H1 (cell line): ENCODE results near the gene HOXD4. TPM values are rescaled to one million over a fixed set of nuclear protein-coding genes. Genes with fewer than 3 reads are reported as not detected.

Experiments
- CTCF ChIA-PET: fragments of 300-600 bp; sonication (Branson Sonifier 250); formaldehyde crosslinking; loops from one replicate; lab custom pipeline; 2021; ENCODE audit not compliant: partially characterized antibody; lab: Charles Lee
- POLR2A ChIA-PET: fragments of 300-600 bp; sonication (Branson Sonifier 250); formaldehyde crosslinking; loops from one replicate; lab custom pipeline; 2021; ENCODE audit warnings: inconsistent platforms; ENCODE audit not compliant: partially characterized antibody; lab: Charles Lee
- DNase-seq, 2 experiments: peaks; one replicate each; pipeline versions ENCODE4 v3.0.0 to v3.0.0-alpha.2; 2010 to 2022; ENCODE audit warnings: low spot score in 2 of 2, low read depth in 1 of 2, mixed read lengths in 1 of 2
- FAIRE-seq: peaks from 2 replicates; lab custom pipeline; 2011; peaks lifted over from hg19 to GRCh38; lab: Jason Lieb, UNC
- H2AFZ ChIP-seq: 2 replicates; pipeline ENCODE4 v1.8.1; 2012; ENCODE audit warnings: low read length, inconsistent platforms
- H2AK5ac ChIP-seq: 2 replicates; pipeline ENCODE4 v1.6.1; 2013; ENCODE audit warnings: low read depth, low read length
- H2BK120ac ChIP-seq: replicated peaks from 2 replicates; pipeline ENCODE3; 2013; ENCODE audit warnings: low read depth, low read length, inconsistent platforms
- H2BK12ac ChIP-seq: 2 replicates; pipeline ENCODE4 v1.6.1; 2013; ENCODE audit warnings: low read depth, low read length
- H2BK15ac ChIP-seq: 2 replicates; pipeline ENCODE4 v1.6.1; 2013; ENCODE audit warnings: low read length
- H2BK20ac ChIP-seq: 2 replicates; pipeline ENCODE4 v1.6.1; 2013; ENCODE audit warnings: low read length
- H2BK5ac ChIP-seq: 2 replicates; pipeline ENCODE4 v1.6.1; 2013; ENCODE audit warnings: low read depth, low read length
- H3K14ac ChIP-seq: 2 replicates; pipeline ENCODE4 v1.6.1; 2013; ENCODE audit warnings: inconsistent platforms; ENCODE audit not compliant: insufficient read length
- H3K18ac ChIP-seq: 2 replicates; pipeline ENCODE4 v1.6.1; 2013; ENCODE audit warnings: low read length; ENCODE audit errors: extremely low read depth
- H3K23ac ChIP-seq: 2 replicates; pipeline ENCODE4 v1.6.1; 2013; ENCODE audit warnings: inconsistent platforms; ENCODE audit not compliant: insufficient read length
- H3K23me2 ChIP-seq: 2 replicates; pipeline ENCODE4 v1.6.1; 2013; ENCODE audit warnings: low read depth, low read length
- H3K27ac ChIP-seq: 2 replicates; pipeline ENCODE4 v1.6.1; 2011; ENCODE audit warnings: low read depth, low read length, inconsistent platforms
- H3K27me3 ChIP-seq, 4 experiments: replicated peaks in 1 of 4; 1 replicate in 1 of 4; 2 replicates in 3 of 4; pipeline versions ENCODE4 v1.6.1 to v1.8.1; 2011 to 2013; ENCODE audit warnings: low read length in 3 of 4, mild to moderate bottlenecking in 3 of 4, inconsistent platforms in 2 of 4, mixed read lengths in 2 of 4, moderate library complexity in 1 of 4; ENCODE audit not compliant: control insufficient read depth in 3 of 4, insufficient read depth in 3 of 4; ENCODE audit errors: extremely low read depth in 1 of 4
- H3K36me3 ChIP-seq, 4 experiments: 2 replicates each; pipeline versions ENCODE4 v1.6.1 to v1.8.1; 2011 to 2013; ENCODE audit warnings: mild to moderate bottlenecking in 4 of 4, low read length in 3 of 4, moderate library complexity in 2 of 4, control low read depth in 1 of 4, inconsistent platforms in 1 of 4; ENCODE audit not compliant: insufficient read depth in 4 of 4, control insufficient read depth in 2 of 4
- H3K4ac ChIP-seq: replicated peaks from 2 replicates; pipeline ENCODE3; 2013; ENCODE audit warnings: low read length, low read depth, mixed read lengths, inconsistent platforms; ENCODE audit not compliant: insufficient read length
- H3K4me1 ChIP-seq, 4 experiments: replicated peaks in 1 of 4; 1 replicate in 1 of 4; 2 replicates in 3 of 4; pipeline versions ENCODE4 v1.6.1 to v1.8.1; 2011 to 2013; ENCODE audit warnings: low read length in 3 of 4, inconsistent platforms in 2 of 4, mixed read lengths in 1 of 4; ENCODE audit not compliant: insufficient read depth in 4 of 4, control insufficient read depth in 3 of 4
- H3K4me2 ChIP-seq, 2 experiments: 2 replicates each; pipeline versions ENCODE4 v1.6.1 to v1.8.1; 2011 to 2013; ENCODE audit warnings: low read depth in 2 of 2, low read length in 2 of 2, control low read depth in 1 of 2, inconsistent platforms in 1 of 2, mild to moderate bottlenecking in 1 of 2; ENCODE audit not compliant: insufficient read depth in 1 of 2
- H3K4me3 ChIP-seq, 4 experiments: fragments of 200-600, 300-600 bp in 1 of 4; sonication (generic), shearing (Covaris generic), sonication (Bioruptor Twin) in 1 of 4; 2 replicates each; pipeline versions ENCODE4 v1.5.1 to v1.8.1; 2011 to 2016; ENCODE audit warnings: low read length in 4 of 4, low read depth in 3 of 4, control low read depth in 2 of 4, inconsistent platforms in 2 of 4, mild to moderate bottlenecking in 2 of 4, mixed read lengths in 1 of 4, moderate library complexity in 1 of 4; ENCODE audit not compliant: insufficient read depth in 2 of 4; ENCODE audit errors: extremely low read depth in 1 of 4
- H3K56ac ChIP-seq: replicated peaks from 2 replicates; pipeline ENCODE3; 2013; ENCODE audit warnings: low read depth, mild to moderate bottlenecking, mixed read lengths, low read length, inconsistent platforms; ENCODE audit not compliant: insufficient read length
- H3K79me1 ChIP-seq: 2 replicates; pipeline ENCODE4 v1.6.1; 2013; ENCODE audit warnings: low read depth, low read length, control low read depth
- H3K79me2 ChIP-seq, 2 experiments: 2 replicates each; pipeline versions ENCODE4 v1.6.1 to v1.8.1; 2012 to 2013; ENCODE audit warnings: low read length in 2 of 2, mild to moderate bottlenecking in 2 of 2, inconsistent platforms in 1 of 2; ENCODE audit not compliant: insufficient read depth in 2 of 2, control insufficient read depth in 1 of 2
- H3K9ac ChIP-seq, 4 experiments: replicated peaks in 1 of 4; 1 replicate in 1 of 4; 2 replicates in 3 of 4; pipeline versions ENCODE4 v1.6.1 to v1.8.1; 2011 to 2013; ENCODE audit warnings: low read depth in 3 of 4, low read length in 3 of 4, control low read depth in 2 of 4, mild to moderate bottlenecking in 2 of 4, moderate library complexity in 2 of 4, inconsistent platforms in 1 of 4; ENCODE audit errors: extremely low read depth in 1 of 4
- H3K9me3 ChIP-seq, 2 experiments: 2 replicates each; pipeline versions ENCODE4 v1.6.1 to v1.8.1; 2012 to 2013; ENCODE audit warnings: mild to moderate bottlenecking in 2 of 2, moderate library complexity in 2 of 2, control low read depth in 1 of 2, inconsistent platforms in 1 of 2, low read depth in 1 of 2, low read length in 1 of 2, mixed read lengths in 1 of 2; ENCODE audit not compliant: insufficient read depth in 2 of 2
- H4K20me1 ChIP-seq, 2 experiments: replicated peaks in 1 of 2; 2 replicates each; pipeline versions ENCODE3 to v1.8.1; 2011 to 2013; ENCODE audit warnings: inconsistent platforms in 2 of 2, low read length in 2 of 2, mild to moderate bottlenecking in 1 of 2; ENCODE audit not compliant: insufficient read depth in 2 of 2, control insufficient read depth in 1 of 2
- H4K5ac ChIP-seq: 2 replicates; pipeline ENCODE4 v1.6.1; 2013; ENCODE audit warnings: low read length, low read depth, mixed read lengths, inconsistent platforms; ENCODE audit not compliant: insufficient read length
- H4K8ac ChIP-seq: 2 replicates; pipeline ENCODE4 v1.8.0; 2013; ENCODE audit warnings: mild to moderate bottlenecking, moderate library complexity, low read length, inconsistent platforms; ENCODE audit not compliant: insufficient read depth; ENCODE audit errors: extremely low read depth
- H4K91ac ChIP-seq: replicated peaks from 2 replicates; pipeline ENCODE3; 2013; ENCODE audit warnings: low read length, mixed read lengths, inconsistent platforms; ENCODE audit not compliant: insufficient read length
- ASH2L ChIP-seq: fragments of 200-600, 300-600 bp; sonication (generic); IDR thresholded peaks from one replicate; pipeline ENCODE4 v1.7.1; 2017; ENCODE audit warnings: low read length
- CBX8 ChIP-seq: fragments of 300-800, 300-1000 bp; sonication (generic); IDR thresholded peaks from 2 replicates; pipeline ENCODE4 v1.7.1; 2016; ENCODE audit warnings: low read depth, low read length, borderline replicate concordance
- EP300 ChIP-seq, 2 experiments: IDR thresholded peaks; 1 replicate in 1 of 2; 2 replicates in 1 of 2; pipeline ENCODE4 v1.6.1; 2011 to 2012; ENCODE audit warnings: low read depth in 2 of 2, low read length in 2 of 2, mild to moderate bottlenecking in 2 of 2, borderline replicate concordance in 1 of 2, inconsistent platforms in 1 of 2, moderate library complexity in 1 of 2
- JUN ChIP-seq: IDR thresholded peaks from 2 replicates; pipeline ENCODE4 v1.6.1; 2011; ENCODE audit warnings: low read depth, mild to moderate bottlenecking, improper control_type of control experiment, low read length
- JUND ChIP-seq: IDR thresholded peaks from 2 replicates; pipeline ENCODE4 v1.6.1; 2011; ENCODE audit warnings: mild to moderate bottlenecking, improper control_type of control experiment, low read length
- KDM4A ChIP-seq: IDR thresholded peaks from one replicate; pipeline ENCODE4 v1.7.1; 2012; ENCODE audit warnings: low read depth, mild to moderate bottlenecking, moderate library complexity, low read length, inconsistent platforms; ENCODE audit not compliant: severe bottlenecking
- POLR2A ChIP-seq, 2 experiments: IDR thresholded peaks; 1 replicate in 1 of 2; 2 replicates in 1 of 2; pipeline ENCODE4 v1.6.1; 2011; ENCODE audit warnings: low read depth in 2 of 2, low read length in 2 of 2, mild to moderate bottlenecking in 2 of 2; ENCODE audit errors: control extremely low read depth in 1 of 2
- TCF12 ChIP-seq: IDR thresholded peaks from 2 replicates; pipeline ENCODE4 v1.6.1; 2011; ENCODE audit warnings: low read depth, mild to moderate bottlenecking, low read length
- WGBS, 2 experiments: shearing (Covaris generic) in 1 of 2; methylation state at CpG; one replicate each; pipeline versions ENCODE4 v1.1.6 to v1.1.7; 2013 to 2015; ENCODE audit warnings: low lambda C conversion rate in 2 of 2, mixed read lengths in 2 of 2, inconsistent platforms in 1 of 2, low coverage in 1 of 2, missing lambda C conversion rate in 1 of 2; ENCODE audit not compliant: insufficient replicate concordance in 2 of 2, insufficient coverage in 1 of 2, insufficient read length in 1 of 2; ENCODE audit errors: extremely low coverage in 1 of 2, missing lambda C conversion rate in 1 of 2; 5-methylcytosine and 5-hydroxymethylcytosine counted together
- polyA plus RNA-seq, 7 experiments: library from polyadenylated mRNA; depleted of rRNA in 3 of 7; stranded (reverse) in 5 of 7; unstranded in 2 of 7; fragments of >200 nt in 5 of 7; fragments of 200-250 nt in 2 of 7; gene quantifications; 1 replicate in 5 of 7; 2 replicates in 1 of 7; 4 replicates in 1 of 7; pipeline versions ENCODE4 v1.2.1 to v1.2.3, GENCODE V29; 2011 to 2013; ENCODE audit warnings: missing spikeins in 2 of 7, mixed read lengths in 2 of 7
- total RNA-seq: library from RNA; stranded (reverse); fragmentation: NEBNext Ultra II Directional; extraction: Animal tissue kit (Norgen Biotek cat#: 25700); gene quantifications from 2 replicates; pipeline ENCODE4 v1.2.1, GENCODE V29; 2021

HOXD4 gene
- total and polyA plus RNA-seq, 2 of the 8 experiments (the other 6 are each of a cell fraction or from before 2014, with no cell fraction given), result not detected

GRCh38 chr2:176169181-176169580 lies 17.8 kb downstream of the HOXD4 start:
- Histone ChIP-seq H3K23me2 (peaks cover 5% of the 10 kb centered on the region; the same call in 1 of the 2 replicates), H3K56ac (no peak overlapping the region), H3K27ac (no peak overlapping the region), H3K18ac (no peak overlapping the region), H2BK12ac (no peak overlapping the region), H3K4me2 (no peak overlapping the region), H3K4me1 (peaks cover 0 to 16% (median 10%) of the 10 kb centered on the region in 4 experiments; a peak in 5 of 7 replicates), H4K91ac (no peak overlapping the region), H3K27me3 (peaks cover 95 to 100% (median 99%) of the 10 kb centered on the region in 4 experiments), H3K36me3 (no peaks in the 10 kb centered on the region; a peak in 1 of 8 replicates), H3K4me3 (no peak overlapping the region), H2BK120ac (no peak overlapping the region)
- no peak for FAIRE-seq
- WGBS, 2 experiments, result 58% methylated on average over 5 of the region's 5 CpGs; no CpG with 5 or more reads in 1 of the 2 experiments
- ChIA-PET POLR2A (no interaction called here), CTCF (interaction anchor here (0.7 to 4.4 kb wide), 15 partner anchors 9 to 979 kb away, joined by 3 to 21 read pairs (median 4); partner anchors contain the start of gene HOXD4)
- TF ChIP-seq ASH2L (no peak), JUN (no peak), POLR2A (IDR thresholded peaks at IDR 0.05; ENCODE audit: control extremely low read depth in 1 of 2, low read depth in 2 of 2, low read length in 2 of 2) (no peak), CBX8 (no peak), TCF12 (no peak), EP300 (IDR thresholded peaks at IDR 0.05; ENCODE audit: borderline replicate concordance in 1 of 2, low read depth in 2 of 2, low read length in 2 of 2) (no peak), KDM4A (no peak), JUND (no peak)
- TF ChIP-seq, all 59 proteins: peak for 0
- Histone ChIP-seq H2BK20ac (no peak overlapping the region), H2AFZ (no peak overlapping the region), H2BK5ac (no peak overlapping the region), H3K23ac (no peak overlapping the region), H3K4ac (no peak overlapping the region), H3K79me2 (no peaks in the 10 kb centered on the region), H3K14ac (no peak overlapping the region), H2AK5ac (no peak overlapping the region), H3K9me3 (no peaks in the 10 kb centered on the region), H4K20me1 (peaks cover 9 to 38% of the 10 kb centered on the region in 2 experiments), H4K5ac (no peak overlapping the region), H4K8ac (no peak overlapping the region), H3K79me1 (no peaks in the 10 kb centered on the region), H3K9ac (no peak overlapping the region), H2BK15ac (no peak overlapping the region)
- no peak for DNase-seq
